Panc1 (cell line): Measurements from ENCODE around the gene GPR18. TPM values are rescaled to one million over a fixed set of nuclear protein-coding genes. Genes with fewer than 3 reads are reported as not detected.

Source experiments
- total RNA-seq: library from RNA; stranded (reverse); gene quantifications from one replicate; pipeline ENCODE4 v1.2.1, GENCODE V29; 2021; ENCODE audit not compliant: unreplicated experiment

Gene GPR18
- total RNA-seq, 1 experiment from 2014 or later: not detected

Other genes starting within 250 kb of the GPR18 start
- gene UBAC2, start 57.5 kb downstream of the GPR18 start, total RNA-seq: 40.8 TPM
- 0.15 TPM for gene GPR183, start 49.0 kb upstream of the GPR18 start, total RNA-seq
- 67.9 TPM for gene TM9SF2, start 243.1 kb upstream of the GPR18 start, total RNA-seq